Breast epithelium (tissue), 4 donors: Measurements from ENCODE around the gene DISP3. TPM values are rescaled to one million over a fixed set of nuclear protein-coding genes. Genes with fewer than 3 reads are reported as not detected.

Experiments
- DNase-seq, 2 donors: peaks; one replicate each; pipeline ENCODE4 v3.0.0-alpha.2; 2019; ENCODE audit warnings: low spot score in 2 of 2
- H3K27ac ChIP-seq, 2 donors: fragments of 200-600 bp; sonication (generic) in 1 of 2; one replicate each; pipeline ENCODE4 v1.5.1; 2016 to 2019; ENCODE audit warnings: mild to moderate bottlenecking in 1 of 2
- H3K27me3 ChIP-seq, 2 donors: fragments of 200-600 bp; sonication (generic) in 1 of 2; one replicate each; pipeline versions ENCODE4 v1.5.1 to v1.6.0; 2017 to 2019; ENCODE audit warnings: control low read depth in 1 of 2, mild to moderate bottlenecking in 1 of 2
- H3K36me3 ChIP-seq: fragments of 200-600 bp; one replicate; pipeline ENCODE4 v1.5.1; 2019
- H3K4me1 ChIP-seq, 2 donors: fragments of 200-600 bp; sonication (generic); one replicate each; pipeline ENCODE4 v1.5.1; 2016 to 2019; ENCODE audit warnings: control low read depth in 1 of 2
- H3K4me3 ChIP-seq, 3 donors: fragments of 200-600 bp; sonication (generic); 1 replicate in 2 of 3; 2 replicates in 1 of 3; pipeline ENCODE4 v1.5.1; 2016 to 2019; ENCODE audit warnings: mild to moderate bottlenecking in 3 of 3, moderate library complexity in 2 of 3
- H3K9me3 ChIP-seq, 2 donors: fragments of 200-600 bp; sonication (generic) in 1 of 2; one replicate each; pipeline ENCODE4 v1.5.1; 2016 to 2019; ENCODE audit warnings: control low read depth in 1 of 2
- POLR2A ChIP-seq: fragments of 450-650 bp; IDR thresholded peaks from one replicate; pipeline ENCODE4 v1.6.1; 2016; ENCODE audit warnings: antibody characterized with exemption, mild to moderate bottlenecking, moderate library complexity
- POLR2AphosphoS5 ChIP-seq, 3 donors: sonication (generic); formaldehyde crosslinking; IDR thresholded peaks; one replicate each; pipeline ENCODE4 v1.6.1; 2017; ENCODE audit warnings: antibody characterized with exemption in 3 of 3
- intact Hi-C: fragments of 100-400 bp; cut with DNase I; formaldehyde crosslinking; loops from one replicate; pipeline ENCODE4 v1.15.1; 2023; ENCODE audit warnings: low total_unique reads
- total RNA-seq, 3 donors: library from RNA; depleted of rRNA; stranded (reverse); fragments of >200 nt; gene quantifications; one replicate each; pipeline ENCODE4 v1.1.0, GENCODE V29; 2016
- TF ChIP-seq, protein P1 (sequence below), 3 donors: fragments of 450-650 bp; IDR thresholded peaks; one replicate each; pipeline ENCODE4 v1.5.1; 2016 to 2017; ENCODE audit warnings: antibody characterized with exemption in 3 of 3, mild to moderate bottlenecking in 3 of 3, moderate library complexity in 3 of 3

Gene DISP3
- total RNA-seq, 3 donors from 2014 or later: 0.88 TPM; not detected in 2

DNA sequence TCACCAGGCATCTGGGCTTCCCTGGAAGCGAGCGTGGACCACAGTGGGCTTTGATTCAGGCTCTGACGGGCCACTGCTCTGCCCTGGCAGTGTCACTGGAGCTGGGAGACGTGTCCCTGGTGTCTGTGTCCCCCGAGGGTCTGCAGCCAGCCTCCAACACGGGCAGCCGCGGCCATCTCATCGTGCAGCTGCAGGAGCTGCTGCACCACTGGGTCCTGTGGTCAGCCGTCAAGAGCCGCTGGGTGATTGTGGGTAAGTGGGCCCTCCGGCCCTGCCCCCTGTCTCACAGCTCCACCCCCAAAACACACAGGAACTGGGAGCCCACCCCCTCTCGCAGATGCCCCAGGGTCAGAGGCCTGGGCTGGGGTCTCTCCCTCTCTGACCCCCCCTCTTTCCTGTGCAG lies 40.7 kb downstream of the DISP3 start:
- Histone ChIP-seq H3K27ac (no peak overlapping the region), H3K4me1 (no peaks in the 10 kb centered on the region), H3K4me3 (no peak overlapping the region), H3K27me3 (no peaks in the 10 kb centered on the region), H3K36me3 (no peaks in the 10 kb centered on the region), H3K9me3 (no peaks in the 10 kb centered on the region)
- DNase-seq: no peak
- intact Hi-C loops: no loop called here
- TF ChIP-seq POLR2A (no peak), POLR2AphosphoS5 (IDR thresholded peaks at IDR 0.05) (no peak)
- TF ChIP-seq, protein P1, sequence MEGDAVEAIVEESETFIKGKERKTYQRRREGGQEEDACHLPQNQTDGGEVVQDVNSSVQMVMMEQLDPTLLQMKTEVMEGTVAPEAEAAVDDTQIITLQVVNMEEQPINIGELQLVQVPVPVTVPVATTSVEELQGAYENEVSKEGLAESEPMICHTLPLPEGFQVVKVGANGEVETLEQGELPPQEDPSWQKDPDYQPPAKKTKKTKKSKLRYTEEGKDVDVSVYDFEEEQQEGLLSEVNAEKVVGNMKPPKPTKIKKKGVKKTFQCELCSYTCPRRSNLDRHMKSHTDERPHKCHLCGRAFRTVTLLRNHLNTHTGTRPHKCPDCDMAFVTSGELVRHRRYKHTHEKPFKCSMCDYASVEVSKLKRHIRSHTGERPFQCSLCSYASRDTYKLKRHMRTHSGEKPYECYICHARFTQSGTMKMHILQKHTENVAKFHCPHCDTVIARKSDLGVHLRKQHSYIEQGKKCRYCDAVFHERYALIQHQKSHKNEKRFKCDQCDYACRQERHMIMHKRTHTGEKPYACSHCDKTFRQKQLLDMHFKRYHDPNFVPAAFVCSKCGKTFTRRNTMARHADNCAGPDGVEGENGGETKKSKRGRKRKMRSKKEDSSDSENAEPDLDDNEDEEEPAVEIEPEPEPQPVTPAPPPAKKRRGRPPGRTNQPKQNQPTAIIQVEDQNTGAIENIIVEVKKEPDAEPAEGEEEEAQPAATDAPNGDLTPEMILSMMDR (IDR thresholded peaks at IDR 0.05): no peak

DNA sequence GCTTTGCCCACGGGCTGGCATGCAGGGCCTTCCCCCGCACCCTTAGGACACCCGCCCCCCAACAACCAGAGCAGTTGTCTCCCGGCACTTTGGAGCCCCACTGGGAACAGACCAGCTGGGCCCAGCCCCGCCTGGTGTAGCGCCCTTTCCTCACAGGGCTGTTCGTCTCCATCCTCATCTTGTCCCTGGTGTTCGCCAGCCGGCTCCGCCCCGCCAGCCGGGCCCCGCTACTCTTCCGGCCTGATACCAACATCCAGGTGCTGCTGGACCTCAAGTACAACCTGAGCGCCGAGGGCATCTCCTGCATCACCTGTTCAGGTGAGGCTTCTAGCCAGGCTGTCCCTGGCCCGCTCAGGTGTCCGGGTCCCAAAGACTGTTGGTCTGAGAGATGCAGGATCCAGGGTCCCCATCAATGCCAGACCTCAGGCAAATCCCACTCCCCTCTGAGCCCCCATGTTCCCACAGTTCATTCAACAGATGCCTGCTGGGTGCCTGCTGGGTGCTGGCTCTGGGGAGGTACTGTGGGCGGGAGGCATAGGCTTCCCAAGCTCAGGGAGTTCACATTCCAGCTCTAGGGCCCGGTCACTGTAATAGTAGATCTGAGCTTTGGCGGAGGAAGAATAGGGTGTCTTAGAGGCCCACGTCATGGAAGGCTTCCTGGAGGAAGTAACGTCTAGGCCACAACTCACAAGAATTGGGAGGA lies 41.7 kb downstream of the DISP3 start:
- Histone ChIP-seq H3K9me3 (no peaks in the 10 kb centered on the region), H3K36me3 (no peaks in the 10 kb centered on the region), H3K27ac (no peak overlapping the region), H3K4me1 (no peaks in the 10 kb centered on the region), H3K27me3 (no peaks in the 10 kb centered on the region), H3K4me3 (no peak overlapping the region)
- DNase-seq: peak in 1 of 2 donors; percentile 50
- intact Hi-C loops: no loop called here
- TF ChIP-seq, protein P1 (IDR thresholded peaks at IDR 0.05): no peak
- TF ChIP-seq POLR2A (no peak), POLR2AphosphoS5 (IDR thresholded peaks at IDR 0.05) (no peak)

DNA sequence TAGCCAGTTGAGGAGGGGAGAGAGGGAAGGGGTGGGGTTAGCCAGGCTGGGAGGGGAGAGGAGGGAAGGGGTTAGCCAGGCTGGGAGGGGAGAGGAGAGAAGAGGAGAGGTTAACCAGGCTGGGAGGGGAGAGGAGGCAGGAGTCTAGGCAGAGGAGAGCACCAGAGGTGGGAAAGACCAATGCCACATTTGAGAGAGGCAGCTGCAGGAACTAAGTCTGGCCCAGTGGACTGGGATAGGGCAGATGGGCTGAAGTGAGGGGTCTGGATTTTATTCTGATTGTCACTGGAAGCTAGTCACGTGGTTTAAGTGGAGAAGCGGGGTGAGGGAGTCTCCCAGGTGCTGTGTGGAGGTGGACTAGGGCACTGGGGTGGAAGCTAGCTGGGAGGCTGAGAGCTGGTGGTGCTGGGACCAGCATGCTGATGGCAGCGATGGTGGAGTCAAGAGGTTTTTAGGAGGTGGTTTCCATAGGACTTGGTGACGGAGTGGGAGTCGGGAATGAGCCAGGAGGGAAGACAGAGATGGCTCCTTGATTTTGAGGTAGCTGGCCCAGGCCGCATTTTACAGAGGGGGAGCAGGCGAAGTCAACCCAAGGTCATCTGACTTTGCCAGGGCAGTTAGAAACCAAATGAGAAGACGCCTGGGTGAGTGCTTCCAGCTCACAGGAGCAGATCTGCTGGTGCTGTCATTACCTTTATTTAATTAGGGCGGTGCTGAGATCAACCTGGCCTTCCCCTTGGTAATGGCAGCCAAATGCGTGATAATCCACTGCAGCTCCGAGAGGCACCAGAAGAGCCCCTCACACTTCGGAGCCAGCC lies 42.8 kb downstream of the DISP3 start:
- peak in 1 of 2 donors; percentile 38 for DNase-seq
- H3K9me3 ChIP-seq: no peaks in the 10 kb centered on the region
- intact Hi-C loops: no loop called here
- no peaks in the 10 kb centered on the region for H3K27me3 ChIP-seq
- H3K4me3 ChIP-seq: no peak overlapping the region
- TF ChIP-seq, protein P1 (IDR thresholded peaks at IDR 0.05): no peak
- TF ChIP-seq POLR2AphosphoS5 (IDR thresholded peaks at IDR 0.05) (no peak), POLR2A (no peak)
- no peaks in the 10 kb centered on the region for H3K4me1 ChIP-seq
- no peaks in the 10 kb centered on the region for H3K36me3 ChIP-seq
- no peak overlapping the region for H3K27ac ChIP-seq

DNA sequence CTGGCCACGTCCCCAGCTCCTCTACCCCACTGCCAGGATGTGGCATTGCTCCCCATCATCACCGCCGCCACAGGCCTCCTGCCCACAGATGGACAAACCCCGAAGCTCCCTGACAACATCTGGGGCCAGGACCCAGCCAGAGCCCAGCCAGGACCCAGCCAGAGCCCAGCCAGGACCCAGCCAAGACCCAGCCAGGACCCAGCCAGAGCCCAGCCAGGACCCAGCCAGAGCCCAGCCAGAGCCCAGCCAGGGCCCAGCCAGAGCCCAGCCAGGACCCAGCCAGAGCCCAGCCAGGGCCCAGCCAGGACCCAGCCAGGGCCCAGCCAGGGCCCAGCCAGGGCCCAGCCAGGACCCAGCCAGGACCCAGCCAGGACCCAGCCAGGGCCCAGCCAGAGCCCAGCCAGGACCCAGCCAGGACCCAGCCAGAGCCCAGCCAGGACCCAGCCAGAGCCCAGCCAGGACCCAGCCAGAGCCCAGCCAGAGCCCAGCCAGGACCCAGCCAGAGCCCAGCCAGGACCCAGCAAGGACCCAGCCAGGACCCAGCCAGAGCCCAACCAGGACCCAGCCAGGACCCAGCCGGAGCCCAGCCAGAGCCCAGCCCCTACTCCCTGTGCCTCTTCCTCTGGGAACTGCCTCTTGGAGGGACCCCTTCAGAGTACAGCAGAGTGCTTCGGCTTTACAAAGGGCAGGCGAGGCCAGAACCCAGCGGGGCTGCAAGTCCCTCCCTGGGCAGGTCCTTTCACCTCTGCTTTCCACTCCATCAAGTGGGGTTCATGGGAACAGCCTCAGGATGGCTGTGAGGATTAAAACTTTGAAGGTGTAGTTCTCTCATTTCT lies 43.7 kb downstream of the DISP3 start:
- TF ChIP-seq POLR2A (no peak), POLR2AphosphoS5 (IDR thresholded peaks at IDR 0.05) (no peak)
- TF ChIP-seq, protein P1 (IDR thresholded peaks at IDR 0.05): no peak
- peak in 1 of 2 donors; percentile 49 for DNase-seq

More for the DNA sequence above, 43.7 kb downstream of the DISP3 start:
- Histone ChIP-seq H3K9me3 (no peaks in the 10 kb centered on the region), H3K36me3 (no peaks in the 10 kb centered on the region), H3K27ac (no peak overlapping the region), H3K4me1 (no peaks in the 10 kb centered on the region), H3K4me3 (no peak overlapping the region), H3K27me3 (no peaks in the 10 kb centered on the region)
- intact Hi-C loops: no loop called here
